Measurements from ENCODE around the gene CBLL1. TPM values are rescaled to one million over a fixed set of nuclear protein-coding genes. Genes with fewer than 3 reads are reported as not detected.

Gene CBLL1
- total RNA-seq, 1 experiment from 2014 or later = 13.2 TPM

DNA sequence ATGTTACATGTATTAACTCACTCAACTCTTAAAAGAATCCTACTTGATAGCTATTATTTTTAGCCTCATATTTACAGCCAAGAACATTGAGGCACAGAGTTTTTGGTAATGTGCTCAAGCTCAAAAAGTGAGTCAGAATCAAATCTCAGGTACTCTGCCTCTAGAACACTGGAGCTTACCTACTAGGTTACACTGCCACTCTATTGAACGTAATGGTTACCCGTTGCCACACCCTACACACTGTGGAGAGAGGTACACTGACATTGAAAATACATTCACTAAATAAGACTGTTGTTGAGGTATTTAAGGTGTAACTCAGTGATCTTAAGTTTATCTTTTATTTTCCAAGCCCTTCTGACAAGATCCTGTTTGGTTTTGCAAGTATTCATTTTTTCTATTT lies 41.2 kb downstream of the CBLL1 start:
- H3K4me3 ChIP-seq = no peak overlapping the region
- no peaks in the 10 kb centered on the region for H3K9me3 ChIP-seq
- H3K36me3 ChIP-seq = no peaks in the 10 kb centered on the region
- no peaks in the 10 kb centered on the region for H3K27me3 ChIP-seq
- DNase-seq = no peak

- no peaks in the 10 kb centered on the region for H3K36me3 ChIP-seq
- no peak for DNase-seq
- no peak overlapping the region for H3K4me3 ChIP-seq
- H3K27me3 ChIP-seq = no peaks in the 10 kb centered on the region
- H3K9me3 ChIP-seq = no peaks in the 10 kb centered on the region
Observed at GRCh38 chr7:107785926-107786325, 42.0 kb downstream of the CBLL1 start.

DNA sequence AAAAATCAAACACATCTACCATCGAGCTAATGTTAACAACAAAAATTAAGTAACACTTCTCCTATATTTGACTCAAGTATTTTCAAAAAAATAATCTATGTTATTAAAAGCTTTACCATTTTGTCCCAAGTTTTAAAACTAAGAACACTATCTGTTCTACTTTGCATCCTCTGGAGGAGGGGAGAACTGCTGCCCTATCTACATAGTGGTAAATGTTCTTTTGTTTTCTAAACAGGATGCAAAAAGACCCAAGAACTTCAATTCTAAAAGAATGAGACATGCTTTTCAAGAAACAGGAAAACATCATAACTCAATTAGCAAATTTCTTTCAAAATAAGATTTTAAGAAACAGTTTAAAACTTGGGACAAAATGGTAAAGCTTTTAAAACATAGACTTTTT lies 44.3 kb downstream of the CBLL1 start:
- no peaks in the 10 kb centered on the region for H3K36me3 ChIP-seq
- H3K4me3 ChIP-seq = no peak overlapping the region
- DNase-seq = no peak
- H3K27me3 ChIP-seq = no peaks in the 10 kb centered on the region
- no peaks in the 10 kb centered on the region for H3K9me3 ChIP-seq

GRCh38 chr7:107788662-107789061 lies 44.7 kb downstream of the CBLL1 start:
- no peak overlapping the region for H3K4me3 ChIP-seq
- no peak for DNase-seq
- no peaks in the 10 kb centered on the region for H3K9me3 ChIP-seq
- H3K27me3 ChIP-seq = no peaks in the 10 kb centered on the region
- no peaks in the 10 kb centered on the region for H3K36me3 ChIP-seq

- Histone ChIP-seq H3K9me3 (no peaks in the 10 kb centered on the region), H3K27me3 (no peaks in the 10 kb centered on the region), H3K4me3 (no peak overlapping the region), H3K36me3 (no peaks in the 10 kb centered on the region)
- DNase-seq = no peak
Observed at GRCh38 chr7:107789647-107790046, 45.7 kb downstream of the CBLL1 start.

GRCh38 chr7:107792364-107792763 lies 48.4 kb downstream of the CBLL1 start:
- no peak for DNase-seq
- Histone ChIP-seq H3K36me3 (no peaks in the 10 kb centered on the region), H3K9me3 (no peaks in the 10 kb centered on the region), H3K27me3 (no peaks in the 10 kb centered on the region), H3K4me3 (no peak overlapping the region)

GRCh38 chr7:107799647-107800264 lies 55.8 kb downstream of the CBLL1 start:
- H3K4me3 ChIP-seq = no peak overlapping the region
- no peaks in the 10 kb centered on the region for H3K36me3 ChIP-seq
- no peaks in the 10 kb centered on the region for H3K27me3 ChIP-seq
- no peaks in the 10 kb centered on the region for H3K9me3 ChIP-seq
- DNase-seq = no peak

GRCh38 chr7:107803009-107803610 lies 59.2 kb downstream of the CBLL1 start, which contains the start of gene SLC26A3:
SLC26A3 (minus strand) TSS chr7:107803223; CDS start chr7:107794509, 8,714 bp downstream.
- Histone ChIP-seq H3K27me3 (no peaks in the 10 kb centered on the region), H3K36me3 (no peaks in the 10 kb centered on the region), H3K9me3 (no peaks in the 10 kb centered on the region), H3K4me3 (no peak within 1 kb of the TSS)
- DNase-seq = no peak

DNA sequence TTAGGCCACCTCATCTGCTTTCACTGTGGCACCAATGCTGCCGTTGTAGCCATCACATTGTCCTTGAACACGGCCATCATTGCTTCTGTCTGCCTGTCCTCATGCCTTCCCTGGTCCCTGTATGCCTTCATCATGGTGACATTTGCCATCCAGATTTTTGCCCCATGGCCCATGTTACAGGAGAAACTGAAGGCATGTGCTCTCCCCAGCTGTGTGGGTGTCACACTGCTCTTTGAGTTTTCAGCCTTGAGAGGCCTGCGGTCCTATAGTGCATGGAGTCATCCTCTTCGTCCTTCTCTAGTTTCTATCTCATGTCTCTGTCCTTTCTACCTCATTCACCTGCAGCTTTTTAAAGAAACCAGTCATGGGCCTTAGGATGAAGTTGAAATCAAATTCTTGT lies 65.2 kb downstream of the CBLL1 start:
- Histone ChIP-seq H3K27me3 (no peaks in the 10 kb centered on the region), H3K36me3 (no peaks in the 10 kb centered on the region), H3K9me3 (no peaks in the 10 kb centered on the region), H3K4me3 (no peak overlapping the region)
- no peak for DNase-seq

GRCh38 chr7:107810626-107811025 lies 66.7 kb downstream of the CBLL1 start:
- no peak for DNase-seq

More at GRCh38 chr7:107810626-107811025, 66.7 kb downstream of the CBLL1 start:
- Histone ChIP-seq H3K4me3 (no peak overlapping the region), H3K9me3 (no peaks in the 10 kb centered on the region), H3K36me3 (no peaks in the 10 kb centered on the region), H3K27me3 (no peaks in the 10 kb centered on the region)

Other genes with a start within 250 kb of the CBLL1 start
- 37.5 and 98.0 TPM in 2 replicates for gene COG5, start 180.2 kb upstream of the CBLL1 start, total RNA-seq (2014; rRNA removed; shearing (Covaris generic); ENCODE audit: low replicate concordance)
- 1.7 and 1.8 TPM in 2 replicates for gene DUS4L, start 180.2 kb upstream of the CBLL1 start, total RNA-seq (2014; rRNA removed; shearing (Covaris generic); ENCODE audit: low replicate concordance)
- gene BCAP29, start 163.9 kb upstream of the CBLL1 start, total RNA-seq (2014; rRNA removed; shearing (Covaris generic); ENCODE audit: low replicate concordance) = 24.9 and 67.1 TPM in 2 replicates
- 0.47 and 0.49 TPM in 2 replicates for gene SLC26A4, start 83.3 kb upstream of the CBLL1 start, total RNA-seq (2014; rRNA removed; shearing (Covaris generic); ENCODE audit: low replicate concordance)
- gene SLC26A3, start 59.1 kb downstream of the CBLL1 start, total RNA-seq (2014; rRNA removed; shearing (Covaris generic); ENCODE audit: low replicate concordance) = not detected in 2 replicates
- 8.7 and 44.3 TPM in 2 replicates for gene DLD, start 147.0 kb downstream of the CBLL1 start, total RNA-seq (2014; rRNA removed; shearing (Covaris generic); ENCODE audit: low replicate concordance)